K562 (cell line): ENCODE measurements around the gene CISD3.

ENCODE experiments used
- FOXA1 ChIP-seq: fragments of 450-650 bp; IDR thresholded peaks from 2 replicates; pipeline ENCODE4 v1.6.1; 2016; ENCODE audit warnings: mild to moderate bottlenecking, borderline replicate concordance
- GATA2 ChIP-seq: sonication (generic); formaldehyde crosslinking; IDR thresholded peaks from 2 replicates; pipeline ENCODE4 v1.4.0; 2020; ENCODE audit warnings: mild to moderate bottlenecking, missing genetic modification reagents
- MAFF ChIP-seq: IDR thresholded peaks from 2 replicates; pipeline ENCODE4 v1.6.1; 2012; ENCODE audit warnings: low read length, improper control_type of control experiment
- SIN3A ChIP-seq, 2 experiments: fragments of 150-350 bp in 1 of 2; IDR thresholded peaks; 2 replicates each; pipeline ENCODE4 v1.6.1; 2011 to 2016; ENCODE audit warnings: borderline replicate concordance in 2 of 2, low read depth in 2 of 2, low read length in 2 of 2, mild to moderate bottlenecking in 2 of 2, moderate library complexity in 2 of 2; ENCODE audit not compliant: control insufficient read depth in 1 of 2
- SOX6 ChIP-seq: fragments of 450-650 bp; IDR thresholded peaks from 2 replicates; pipeline ENCODE4 v1.6.1; 2014; ENCODE audit warnings: mild to moderate bottlenecking
- SRSF9 ChIP-seq: fragments of 200-400 bp; formaldehyde crosslinking; IDR thresholded peaks from 2 replicates; pipeline ENCODE4 v1.6.1; 2017; ENCODE audit warnings: low read depth, low read length, borderline replicate concordance
- ZNF146 ChIP-seq: IDR thresholded peaks from one replicate; pipeline ENCODE4 v1.6.1; 2018; ENCODE audit warnings: missing compliant biosample characterization; ENCODE audit not compliant: unreplicated experiment
- TF ChIP-seq, protein P1 (sequence below): sonication (generic); formaldehyde crosslinking; IDR thresholded peaks from 2 replicates; pipeline ENCODE4 v1.8.0; 2023; ENCODE audit warnings: missing genetic modification reagents, mild to moderate bottlenecking, borderline replicate concordance
- TF ChIP-seq, protein P2 (sequence below), 3 experiments: IDR thresholded peaks in 2 of 3; conservative IDR thresholded peaks in 1 of 3; 2 replicates each; pipeline ENCODE4 v1.5.1; 2011 to 2012; ENCODE audit warnings: low read length in 3 of 3, mild to moderate bottlenecking in 3 of 3, control low read depth in 2 of 3, improper control_type of control experiment in 1 of 3, inconsistent platforms in 1 of 3, low read depth in 1 of 3, mixed read lengths in 1 of 3, moderate library complexity in 1 of 3; ENCODE audit not compliant: insufficient read depth in 2 of 3
- TF ChIP-seq, protein P3 (sequence below), 2 experiments: fragments of 450-650 bp; formaldehyde crosslinking in 1 of 2; IDR thresholded peaks; 2 replicates each; pipeline versions ENCODE4 v1.4.0 to v1.6.1; 2014 to 2020; ENCODE audit warnings: mild to moderate bottlenecking in 2 of 2, borderline replicate concordance in 1 of 2, low read depth in 1 of 2
- TF ChIP-seq, protein P4 (sequence below): sonication (generic); formaldehyde crosslinking; IDR thresholded peaks from 2 replicates; pipeline ENCODE4 v1.9.0; 2022; ENCODE audit warnings: mild to moderate bottlenecking, missing genetic modification reagents
- TF ChIP-seq, protein P5 (sequence below): fragments of 250-450 bp; sonication (Bioruptor Pico); IDR thresholded peaks from 2 replicates; pipeline ENCODE4 v1.8.0; 2021; ENCODE audit warnings: mild to moderate bottlenecking, moderate library complexity

DNA sequence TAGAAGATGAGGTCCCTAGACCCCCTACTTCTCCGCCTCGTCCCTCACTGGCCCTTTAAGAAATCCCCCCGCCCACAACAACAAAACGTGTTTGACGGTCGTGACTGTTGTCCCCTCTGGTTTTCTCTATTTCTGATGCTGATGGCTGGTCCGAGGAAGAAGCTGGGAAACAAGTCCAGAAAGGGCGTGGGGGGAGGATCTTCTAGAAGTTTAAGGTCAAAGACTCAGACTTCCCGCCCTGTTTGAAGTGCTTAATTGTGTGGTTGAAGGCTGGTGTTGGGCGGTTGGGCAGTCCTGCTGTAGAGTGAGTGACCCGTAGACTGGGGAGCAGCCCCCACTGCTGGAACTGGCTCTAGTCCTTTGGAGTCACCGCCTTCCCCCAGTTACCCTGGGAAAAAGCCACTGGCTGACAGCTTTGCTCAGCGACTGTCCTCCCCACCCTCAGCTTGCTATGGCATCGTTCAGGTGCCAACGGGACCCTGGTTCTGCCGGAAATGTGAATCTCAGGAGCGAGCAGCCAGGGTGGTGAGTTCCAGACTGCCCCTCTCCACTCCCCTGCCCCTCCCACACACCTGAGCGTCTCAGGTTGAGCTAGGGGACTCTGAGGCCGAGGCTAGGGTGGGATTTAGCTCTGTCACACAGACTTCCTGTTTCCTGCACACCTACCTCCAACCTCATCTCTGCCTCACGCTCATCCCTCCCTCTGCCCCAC lies 23.5 kb upstream of the CISD3 start:
- TF ChIP-seq, protein P1, sequence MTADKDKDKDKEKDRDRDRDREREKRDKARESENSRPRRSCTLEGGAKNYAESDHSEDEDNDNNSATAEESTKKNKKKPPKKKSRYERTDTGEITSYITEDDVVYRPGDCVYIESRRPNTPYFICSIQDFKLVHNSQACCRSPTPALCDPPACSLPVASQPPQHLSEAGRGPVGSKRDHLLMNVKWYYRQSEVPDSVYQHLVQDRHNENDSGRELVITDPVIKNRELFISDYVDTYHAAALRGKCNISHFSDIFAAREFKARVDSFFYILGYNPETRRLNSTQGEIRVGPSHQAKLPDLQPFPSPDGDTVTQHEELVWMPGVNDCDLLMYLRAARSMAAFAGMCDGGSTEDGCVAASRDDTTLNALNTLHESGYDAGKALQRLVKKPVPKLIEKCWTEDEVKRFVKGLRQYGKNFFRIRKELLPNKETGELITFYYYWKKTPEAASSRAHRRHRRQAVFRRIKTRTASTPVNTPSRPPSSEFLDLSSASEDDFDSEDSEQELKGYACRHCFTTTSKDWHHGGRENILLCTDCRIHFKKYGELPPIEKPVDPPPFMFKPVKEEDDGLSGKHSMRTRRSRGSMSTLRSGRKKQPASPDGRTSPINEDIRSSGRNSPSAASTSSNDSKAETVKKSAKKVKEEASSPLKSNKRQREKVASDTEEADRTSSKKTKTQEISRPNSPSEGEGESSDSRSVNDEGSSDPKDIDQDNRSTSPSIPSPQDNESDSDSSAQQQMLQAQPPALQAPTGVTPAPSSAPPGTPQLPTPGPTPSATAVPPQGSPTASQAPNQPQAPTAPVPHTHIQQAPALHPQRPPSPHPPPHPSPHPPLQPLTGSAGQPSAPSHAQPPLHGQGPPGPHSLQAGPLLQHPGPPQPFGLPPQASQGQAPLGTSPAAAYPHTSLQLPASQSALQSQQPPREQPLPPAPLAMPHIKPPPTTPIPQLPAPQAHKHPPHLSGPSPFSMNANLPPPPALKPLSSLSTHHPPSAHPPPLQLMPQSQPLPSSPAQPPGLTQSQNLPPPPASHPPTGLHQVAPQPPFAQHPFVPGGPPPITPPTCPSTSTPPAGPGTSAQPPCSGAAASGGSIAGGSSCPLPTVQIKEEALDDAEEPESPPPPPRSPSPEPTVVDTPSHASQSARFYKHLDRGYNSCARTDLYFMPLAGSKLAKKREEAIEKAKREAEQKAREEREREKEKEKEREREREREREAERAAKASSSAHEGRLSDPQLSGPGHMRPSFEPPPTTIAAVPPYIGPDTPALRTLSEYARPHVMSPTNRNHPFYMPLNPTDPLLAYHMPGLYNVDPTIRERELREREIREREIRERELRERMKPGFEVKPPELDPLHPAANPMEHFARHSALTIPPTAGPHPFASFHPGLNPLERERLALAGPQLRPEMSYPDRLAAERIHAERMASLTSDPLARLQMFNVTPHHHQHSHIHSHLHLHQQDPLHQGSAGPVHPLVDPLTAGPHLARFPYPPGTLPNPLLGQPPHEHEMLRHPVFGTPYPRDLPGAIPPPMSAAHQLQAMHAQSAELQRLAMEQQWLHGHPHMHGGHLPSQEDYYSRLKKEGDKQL (CRISPR knock-in tag): no peak
- TF ChIP-seq, protein P2, sequence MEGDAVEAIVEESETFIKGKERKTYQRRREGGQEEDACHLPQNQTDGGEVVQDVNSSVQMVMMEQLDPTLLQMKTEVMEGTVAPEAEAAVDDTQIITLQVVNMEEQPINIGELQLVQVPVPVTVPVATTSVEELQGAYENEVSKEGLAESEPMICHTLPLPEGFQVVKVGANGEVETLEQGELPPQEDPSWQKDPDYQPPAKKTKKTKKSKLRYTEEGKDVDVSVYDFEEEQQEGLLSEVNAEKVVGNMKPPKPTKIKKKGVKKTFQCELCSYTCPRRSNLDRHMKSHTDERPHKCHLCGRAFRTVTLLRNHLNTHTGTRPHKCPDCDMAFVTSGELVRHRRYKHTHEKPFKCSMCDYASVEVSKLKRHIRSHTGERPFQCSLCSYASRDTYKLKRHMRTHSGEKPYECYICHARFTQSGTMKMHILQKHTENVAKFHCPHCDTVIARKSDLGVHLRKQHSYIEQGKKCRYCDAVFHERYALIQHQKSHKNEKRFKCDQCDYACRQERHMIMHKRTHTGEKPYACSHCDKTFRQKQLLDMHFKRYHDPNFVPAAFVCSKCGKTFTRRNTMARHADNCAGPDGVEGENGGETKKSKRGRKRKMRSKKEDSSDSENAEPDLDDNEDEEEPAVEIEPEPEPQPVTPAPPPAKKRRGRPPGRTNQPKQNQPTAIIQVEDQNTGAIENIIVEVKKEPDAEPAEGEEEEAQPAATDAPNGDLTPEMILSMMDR (IDR thresholded peaks at IDR 0.05 in 2 of 3, conservative IDR thresholded peaks at IDR 0.05 in 1 of 3; ENCODE audit: insufficient read depth in 2 of 3, low read depth in 1 of 3, low read length in 3 of 3): no peak
- TF ChIP-seq ZNF146 (no peak), GATA2 (CRISPR knock-in tag) (no peak), SIN3A (IDR thresholded peaks at IDR 0.05; ENCODE audit: borderline replicate concordance in 2 of 2, control insufficient read depth in 1 of 2, low read depth in 2 of 2, low read length in 2 of 2) (no peak), MAFF (no peak), FOXA1 (no peak), SRSF9 (no peak), SOX6 (no peak)
- TF ChIP-seq, protein P3, sequence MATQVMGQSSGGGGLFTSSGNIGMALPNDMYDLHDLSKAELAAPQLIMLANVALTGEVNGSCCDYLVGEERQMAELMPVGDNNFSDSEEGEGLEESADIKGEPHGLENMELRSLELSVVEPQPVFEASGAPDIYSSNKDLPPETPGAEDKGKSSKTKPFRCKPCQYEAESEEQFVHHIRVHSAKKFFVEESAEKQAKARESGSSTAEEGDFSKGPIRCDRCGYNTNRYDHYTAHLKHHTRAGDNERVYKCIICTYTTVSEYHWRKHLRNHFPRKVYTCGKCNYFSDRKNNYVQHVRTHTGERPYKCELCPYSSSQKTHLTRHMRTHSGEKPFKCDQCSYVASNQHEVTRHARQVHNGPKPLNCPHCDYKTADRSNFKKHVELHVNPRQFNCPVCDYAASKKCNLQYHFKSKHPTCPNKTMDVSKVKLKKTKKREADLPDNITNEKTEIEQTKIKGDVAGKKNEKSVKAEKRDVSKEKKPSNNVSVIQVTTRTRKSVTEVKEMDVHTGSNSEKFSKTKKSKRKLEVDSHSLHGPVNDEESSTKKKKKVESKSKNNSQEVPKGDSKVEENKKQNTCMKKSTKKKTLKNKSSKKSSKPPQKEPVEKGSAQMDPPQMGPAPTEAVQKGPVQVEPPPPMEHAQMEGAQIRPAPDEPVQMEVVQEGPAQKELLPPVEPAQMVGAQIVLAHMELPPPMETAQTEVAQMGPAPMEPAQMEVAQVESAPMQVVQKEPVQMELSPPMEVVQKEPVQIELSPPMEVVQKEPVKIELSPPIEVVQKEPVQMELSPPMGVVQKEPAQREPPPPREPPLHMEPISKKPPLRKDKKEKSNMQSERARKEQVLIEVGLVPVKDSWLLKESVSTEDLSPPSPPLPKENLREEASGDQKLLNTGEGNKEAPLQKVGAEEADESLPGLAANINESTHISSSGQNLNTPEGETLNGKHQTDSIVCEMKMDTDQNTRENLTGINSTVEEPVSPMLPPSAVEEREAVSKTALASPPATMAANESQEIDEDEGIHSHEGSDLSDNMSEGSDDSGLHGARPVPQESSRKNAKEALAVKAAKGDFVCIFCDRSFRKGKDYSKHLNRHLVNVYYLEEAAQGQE (IDR thresholded peaks at IDR 0.05; ENCODE audit: borderline replicate concordance): no peak
- TF ChIP-seq, protein P3 (CRISPR knock-in tag; IDR thresholded peaks at IDR 0.05; ENCODE audit: low read depth): no peak
- TF ChIP-seq, protein P4, sequence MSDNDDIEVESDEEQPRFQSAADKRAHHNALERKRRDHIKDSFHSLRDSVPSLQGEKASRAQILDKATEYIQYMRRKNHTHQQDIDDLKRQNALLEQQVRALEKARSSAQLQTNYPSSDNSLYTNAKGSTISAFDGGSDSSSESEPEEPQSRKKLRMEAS (CRISPR knock-in tag): no peak
- TF ChIP-seq, protein P5, sequence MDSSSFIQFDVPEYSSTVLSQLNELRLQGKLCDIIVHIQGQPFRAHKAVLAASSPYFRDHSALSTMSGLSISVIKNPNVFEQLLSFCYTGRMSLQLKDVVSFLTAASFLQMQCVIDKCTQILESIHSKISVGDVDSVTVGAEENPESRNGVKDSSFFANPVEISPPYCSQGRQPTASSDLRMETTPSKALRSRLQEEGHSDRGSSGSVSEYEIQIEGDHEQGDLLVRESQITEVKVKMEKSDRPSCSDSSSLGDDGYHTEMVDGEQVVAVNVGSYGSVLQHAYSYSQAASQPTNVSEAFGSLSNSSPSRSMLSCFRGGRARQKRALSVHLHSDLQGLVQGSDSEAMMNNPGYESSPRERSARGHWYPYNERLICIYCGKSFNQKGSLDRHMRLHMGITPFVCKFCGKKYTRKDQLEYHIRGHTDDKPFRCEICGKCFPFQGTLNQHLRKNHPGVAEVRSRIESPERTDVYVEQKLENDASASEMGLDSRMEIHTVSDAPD (CRISPR knock-in tag): no peak
